NT2/D1 (cell line): ENCODE results near the gene ANKRD27.

Experiments
- SUZ12 ChIP-seq: IDR thresholded peaks from 2 replicates; pipeline ENCODE4 v1.6.1; 2011; ENCODE audit not compliant: insufficient read length, insufficient read depth; ENCODE audit errors: extremely low read depth
- YY1 ChIP-seq: IDR thresholded peaks from 2 replicates; pipeline ENCODE4 v1.6.1; 2011; ENCODE audit not compliant: insufficient read length, insufficient read depth
- ZNF274 ChIP-seq: IDR thresholded peaks from 2 replicates; pipeline ENCODE4 v1.6.1; 2011; ENCODE audit warnings: mild to moderate bottlenecking, low read depth, low read length

GRCh38 chr19:32691952-32692726, 17.2 kb upstream of the ANKRD27 start:
- TF ChIP-seq YY1: no peak
- no peak for TF ChIP-seq SUZ12
- TF ChIP-seq ZNF274: no peak
